GM18499 (cell line): ENCODE results near the gene RPS6KA4.

Source experiments
- ATAC-seq: cut with Tn5 transposase; IDR thresholded peaks from one replicate; pipeline ENCODE4 v1.9.1; 2021; ENCODE audit warnings: moderate number of reproducible peaks; ENCODE audit not compliant: insufficient read depth, unreplicated experiment

Gene RPS6KA4

GRCh38 chr11:64362339-64362738 is 3.4 kb downstream of the RPS6KA4 start:
- no peak for ATAC-seq

- ATAC-seq = no peak
Measured at GRCh38 chr11:64364435-64364834, 5.5 kb downstream of the RPS6KA4 start.

- no peak for ATAC-seq
Measured at GRCh38 chr11:64364911-64365310, 5.9 kb downstream of the RPS6KA4 start.

- no peak for ATAC-seq
Measured at GRCh38 chr11:64366751-64367150, 7.8 kb downstream of the RPS6KA4 start.

- ATAC-seq = no peak
Measured at GRCh38 chr11:64367931-64368672, 9.1 kb downstream of the RPS6KA4 start.

GRCh38 chr11:64368673-64369074 is 9.7 kb downstream of the RPS6KA4 start:
- no peak for ATAC-seq

GRCh38 chr11:64369440-64370421 is 10.8 kb downstream of the RPS6KA4 start:
- ATAC-seq = no peak

- ATAC-seq = no peak
Measured at GRCh38 chr11:64371201-64371600, 12.2 kb downstream of the RPS6KA4 start.

GRCh38 chr11:64372021-64372420 is 13.1 kb downstream of the RPS6KA4 start:
- ATAC-seq = no peak

GRCh38 chr11:64372802-64373597 is 14.0 kb downstream of the RPS6KA4 start:
- ATAC-seq = no peak

- ATAC-seq = no peak
Measured at GRCh38 chr11:64373598-64373974, 14.6 kb downstream of the RPS6KA4 start.

GRCh38 chr11:64376071-64376470 is 17.1 kb downstream of the RPS6KA4 start:
- no peak for ATAC-seq

GRCh38 chr11:64378335-64378880 is 19.4 kb downstream of the RPS6KA4 start:
- no peak for ATAC-seq

- ATAC-seq = no peak
Measured at GRCh38 chr11:64379160-64379559, 20.2 kb downstream of the RPS6KA4 start.

GRCh38 chr11:64379817-64380709 is 21.1 kb downstream of the RPS6KA4 start:
- ATAC-seq = no peak

- ATAC-seq = no peak
Measured at GRCh38 chr11:64381350-64381749, 22.4 kb downstream of the RPS6KA4 start.

GRCh38 chr11:64382047-64382446 is 23.1 kb downstream of the RPS6KA4 start:
- no peak for ATAC-seq

GRCh38 chr11:64382586-64382985 is 23.6 kb downstream of the RPS6KA4 start:
- no peak for ATAC-seq

- no peak for ATAC-seq
Measured at GRCh38 chr11:64383580-64383979, 24.6 kb downstream of the RPS6KA4 start.
